Astrocyte (in vitro differentiated cells and primary cell): ENCODE results near the gene TRAM2.

Experiments
- EZH2 ChIP-seq: IDR thresholded peaks from 2 replicates; pipeline ENCODE4 v1.6.1; 2012; ENCODE audit warnings: mild to moderate bottlenecking, low read length, inconsistent platforms; ENCODE audit not compliant: insufficient read depth
- TF ChIP-seq, protein P1 (sequence below): IDR thresholded peaks from 2 replicates; pipeline ENCODE4 v1.5.1; 2011; ENCODE audit warnings: low read depth, mild to moderate bottlenecking, inconsistent platforms, low read length, moderate library complexity; ENCODE audit not compliant: insufficient read depth

DNA sequence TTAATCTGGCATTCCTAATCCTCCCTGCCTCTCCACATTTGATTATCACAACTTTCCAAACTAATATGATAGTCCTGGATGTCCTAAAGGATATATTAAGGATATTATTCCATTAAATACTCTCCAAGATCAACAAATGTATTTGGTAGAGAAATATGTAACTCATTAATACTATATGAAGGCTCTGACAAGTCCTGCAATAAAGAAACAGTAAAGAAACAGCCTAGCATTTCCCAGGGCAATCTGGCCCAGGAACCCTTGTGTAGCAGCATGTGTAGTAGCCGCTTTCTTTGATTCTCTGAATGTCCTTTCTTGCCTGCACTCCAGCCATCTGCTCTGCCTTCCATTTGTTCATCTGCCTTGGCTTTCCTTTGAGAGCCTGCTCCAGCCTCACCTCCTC, 23.7 kb downstream of the TRAM2 start:
- no peak for TF ChIP-seq EZH2
- TF ChIP-seq, protein P1, sequence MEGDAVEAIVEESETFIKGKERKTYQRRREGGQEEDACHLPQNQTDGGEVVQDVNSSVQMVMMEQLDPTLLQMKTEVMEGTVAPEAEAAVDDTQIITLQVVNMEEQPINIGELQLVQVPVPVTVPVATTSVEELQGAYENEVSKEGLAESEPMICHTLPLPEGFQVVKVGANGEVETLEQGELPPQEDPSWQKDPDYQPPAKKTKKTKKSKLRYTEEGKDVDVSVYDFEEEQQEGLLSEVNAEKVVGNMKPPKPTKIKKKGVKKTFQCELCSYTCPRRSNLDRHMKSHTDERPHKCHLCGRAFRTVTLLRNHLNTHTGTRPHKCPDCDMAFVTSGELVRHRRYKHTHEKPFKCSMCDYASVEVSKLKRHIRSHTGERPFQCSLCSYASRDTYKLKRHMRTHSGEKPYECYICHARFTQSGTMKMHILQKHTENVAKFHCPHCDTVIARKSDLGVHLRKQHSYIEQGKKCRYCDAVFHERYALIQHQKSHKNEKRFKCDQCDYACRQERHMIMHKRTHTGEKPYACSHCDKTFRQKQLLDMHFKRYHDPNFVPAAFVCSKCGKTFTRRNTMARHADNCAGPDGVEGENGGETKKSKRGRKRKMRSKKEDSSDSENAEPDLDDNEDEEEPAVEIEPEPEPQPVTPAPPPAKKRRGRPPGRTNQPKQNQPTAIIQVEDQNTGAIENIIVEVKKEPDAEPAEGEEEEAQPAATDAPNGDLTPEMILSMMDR, result no peak
